Breast epithelium (tissue), 4 donors: ENCODE data around the gene CBX2. TPM values are rescaled to one million over a fixed set of nuclear protein-coding genes. Genes with fewer than 3 reads are reported as not detected.

Experiments used
- DNase-seq, 2 donors: peaks; one replicate each; pipeline ENCODE4 v3.0.0-alpha.2; 2019; ENCODE audit warnings: low spot score in 2 of 2
- H3K27ac ChIP-seq, 2 donors: fragments of 200-600 bp; sonication (generic) in 1 of 2; one replicate each; pipeline ENCODE4 v1.5.1; 2016 to 2019; ENCODE audit warnings: mild to moderate bottlenecking in 1 of 2
- H3K27me3 ChIP-seq, 2 donors: fragments of 200-600 bp; sonication (generic) in 1 of 2; one replicate each; pipeline versions ENCODE4 v1.5.1 to v1.6.0; 2017 to 2019; ENCODE audit warnings: control low read depth in 1 of 2, mild to moderate bottlenecking in 1 of 2
- H3K36me3 ChIP-seq: fragments of 200-600 bp; one replicate; pipeline ENCODE4 v1.5.1; 2019
- H3K4me1 ChIP-seq, 2 donors: fragments of 200-600 bp; sonication (generic); one replicate each; pipeline ENCODE4 v1.5.1; 2016 to 2019; ENCODE audit warnings: control low read depth in 1 of 2
- H3K4me3 ChIP-seq, 3 donors: fragments of 200-600 bp; sonication (generic); 1 replicate in 2 of 3; 2 replicates in 1 of 3; pipeline ENCODE4 v1.5.1; 2016 to 2019; ENCODE audit warnings: mild to moderate bottlenecking in 3 of 3, moderate library complexity in 2 of 3
- H3K9me3 ChIP-seq, 2 donors: fragments of 200-600 bp; sonication (generic) in 1 of 2; one replicate each; pipeline ENCODE4 v1.5.1; 2016 to 2019; ENCODE audit warnings: control low read depth in 1 of 2
- POLR2A ChIP-seq: fragments of 450-650 bp; IDR thresholded peaks from one replicate; pipeline ENCODE4 v1.6.1; 2016; ENCODE audit warnings: antibody characterized with exemption, mild to moderate bottlenecking, moderate library complexity
- POLR2AphosphoS5 ChIP-seq, 3 donors: sonication (generic); formaldehyde crosslinking; IDR thresholded peaks; one replicate each; pipeline ENCODE4 v1.6.1; 2017; ENCODE audit warnings: antibody characterized with exemption in 3 of 3
- intact Hi-C: fragments of 100-400 bp; cut with DNase I; formaldehyde crosslinking; loops from one replicate; pipeline ENCODE4 v1.15.1; 2023; ENCODE audit warnings: low total_unique reads
- total RNA-seq, 3 donors: library from RNA; depleted of rRNA; stranded (reverse); fragments of >200 nt; gene quantifications; one replicate each; pipeline ENCODE4 v1.1.0, GENCODE V29; 2016
- TF ChIP-seq, protein P1 (sequence below), 3 donors: fragments of 450-650 bp; IDR thresholded peaks; one replicate each; pipeline ENCODE4 v1.5.1; 2016 to 2017; ENCODE audit warnings: antibody characterized with exemption in 3 of 3, mild to moderate bottlenecking in 3 of 3, moderate library complexity in 3 of 3

The CBX2 gene
- total RNA-seq, 3 donors from 2014 or later, result 1.2 to 2.2 (median 2.0) TPM

DNA sequence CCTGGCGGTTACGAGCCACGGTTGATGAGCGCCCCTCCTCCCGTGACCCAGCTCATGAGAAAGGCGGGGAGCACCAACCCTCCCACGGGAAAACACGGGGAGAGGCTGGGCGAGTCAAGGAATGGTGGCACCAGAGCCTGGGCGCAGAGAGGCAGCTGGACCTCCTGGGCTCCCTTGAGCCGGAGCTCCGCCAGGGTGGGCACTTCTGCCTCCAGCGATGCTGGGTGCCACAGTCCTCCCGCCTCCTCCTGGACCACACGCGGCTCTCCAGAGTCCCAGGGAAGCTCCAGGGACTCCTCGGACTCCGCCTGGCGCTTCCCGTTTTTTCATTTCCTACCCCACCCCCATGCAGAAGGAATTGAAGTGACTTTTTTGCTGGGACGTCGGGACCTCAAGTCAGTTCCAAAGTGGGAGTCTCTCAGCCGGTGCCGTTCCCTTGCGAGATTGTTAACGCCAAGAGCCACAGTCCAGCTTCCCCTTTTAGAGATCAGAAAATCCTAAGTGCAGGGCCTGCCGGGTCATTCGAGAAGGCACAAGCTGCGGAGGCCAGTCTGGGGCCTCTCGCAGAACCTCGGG, 25.6 kb downstream of the CBX2 start:
- Histone ChIP-seq H3K4me1 (peaks cover 0 to 28% of the 10 kb centered on the region in 2 donors), H3K27ac (no peak overlapping the region), H3K9me3 (no peaks in the 10 kb centered on the region), H3K4me3 (peak overlapping the region in 2 of 3 donors; percentile 8 to 57), H3K36me3 (no peaks in the 10 kb centered on the region), H3K27me3 (peaks cover 43 to 100% of the 10 kb centered on the region in 2 donors)
- no peak for DNase-seq
- TF ChIP-seq POLR2A (no peak), POLR2AphosphoS5 (IDR thresholded peaks at IDR 0.05) (no peak)
- TF ChIP-seq, protein P1, sequence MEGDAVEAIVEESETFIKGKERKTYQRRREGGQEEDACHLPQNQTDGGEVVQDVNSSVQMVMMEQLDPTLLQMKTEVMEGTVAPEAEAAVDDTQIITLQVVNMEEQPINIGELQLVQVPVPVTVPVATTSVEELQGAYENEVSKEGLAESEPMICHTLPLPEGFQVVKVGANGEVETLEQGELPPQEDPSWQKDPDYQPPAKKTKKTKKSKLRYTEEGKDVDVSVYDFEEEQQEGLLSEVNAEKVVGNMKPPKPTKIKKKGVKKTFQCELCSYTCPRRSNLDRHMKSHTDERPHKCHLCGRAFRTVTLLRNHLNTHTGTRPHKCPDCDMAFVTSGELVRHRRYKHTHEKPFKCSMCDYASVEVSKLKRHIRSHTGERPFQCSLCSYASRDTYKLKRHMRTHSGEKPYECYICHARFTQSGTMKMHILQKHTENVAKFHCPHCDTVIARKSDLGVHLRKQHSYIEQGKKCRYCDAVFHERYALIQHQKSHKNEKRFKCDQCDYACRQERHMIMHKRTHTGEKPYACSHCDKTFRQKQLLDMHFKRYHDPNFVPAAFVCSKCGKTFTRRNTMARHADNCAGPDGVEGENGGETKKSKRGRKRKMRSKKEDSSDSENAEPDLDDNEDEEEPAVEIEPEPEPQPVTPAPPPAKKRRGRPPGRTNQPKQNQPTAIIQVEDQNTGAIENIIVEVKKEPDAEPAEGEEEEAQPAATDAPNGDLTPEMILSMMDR (IDR thresholded peaks at IDR 0.05), result no peak
- intact Hi-C loops, result no loop called here

DNA sequence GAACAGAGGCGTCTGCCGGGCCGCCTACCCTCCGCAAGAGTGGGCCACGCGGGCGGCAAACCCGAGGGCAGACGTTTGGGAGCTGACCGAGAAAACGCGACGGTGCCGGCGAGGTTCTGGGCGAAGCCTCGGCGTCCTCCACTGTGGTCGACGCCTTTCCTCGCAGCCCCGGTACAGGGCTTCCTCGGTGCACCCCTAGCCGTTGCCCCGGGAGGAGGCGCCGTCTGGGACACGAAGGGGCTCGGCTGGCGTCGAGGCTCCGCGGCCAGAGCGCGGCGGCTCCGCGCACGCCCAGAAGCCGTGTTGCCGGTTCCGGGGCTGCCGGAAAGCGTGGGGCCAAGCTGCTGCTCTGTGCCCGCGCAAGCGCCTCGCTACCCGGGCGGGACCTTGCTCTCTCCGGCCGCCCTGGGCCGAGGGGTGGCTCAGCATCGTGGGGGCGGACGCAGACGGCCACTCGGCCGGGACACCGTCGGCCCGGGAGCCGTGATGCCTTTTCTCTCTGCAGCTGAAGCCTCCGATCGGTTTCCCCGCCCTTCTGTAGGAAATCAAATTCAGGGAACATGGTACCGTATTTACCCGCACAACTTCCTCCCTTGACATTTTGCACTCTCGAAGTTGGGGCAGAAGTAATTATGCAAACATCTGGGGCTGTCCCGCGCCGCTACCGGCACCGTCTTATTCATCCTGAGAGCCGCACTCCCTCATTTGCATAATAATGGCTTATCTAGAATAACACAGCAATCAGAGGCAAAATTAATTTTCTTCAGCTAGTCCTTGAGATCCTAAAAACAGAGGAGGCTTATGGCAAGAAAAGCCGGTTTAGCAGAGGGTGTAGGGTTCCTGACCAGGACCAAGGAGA, 26.3 kb downstream of the CBX2 start:
- H3K36me3 ChIP-seq, result no peaks in the 10 kb centered on the region
- H3K27me3 ChIP-seq, result peaks cover 46 to 100% of the 10 kb centered on the region in 2 donors
- peak overlapping the region in 2 of 3 donors; percentile 8 to 57 for H3K4me3 ChIP-seq
- no peak for TF ChIP-seq POLR2AphosphoS5 (IDR thresholded peaks at IDR 0.05)
- TF ChIP-seq POLR2A, result no peak
- TF ChIP-seq, protein P1 (IDR thresholded peaks at IDR 0.05), result no peak
- intact Hi-C loops, result no loop called here
- no peaks in the 10 kb centered on the region for H3K9me3 ChIP-seq
- peaks cover 0 to 26% of the 10 kb centered on the region in 2 donors for H3K4me1 ChIP-seq
- no peak overlapping the region for H3K27ac ChIP-seq
- DNase-seq, result no peak

DNA sequence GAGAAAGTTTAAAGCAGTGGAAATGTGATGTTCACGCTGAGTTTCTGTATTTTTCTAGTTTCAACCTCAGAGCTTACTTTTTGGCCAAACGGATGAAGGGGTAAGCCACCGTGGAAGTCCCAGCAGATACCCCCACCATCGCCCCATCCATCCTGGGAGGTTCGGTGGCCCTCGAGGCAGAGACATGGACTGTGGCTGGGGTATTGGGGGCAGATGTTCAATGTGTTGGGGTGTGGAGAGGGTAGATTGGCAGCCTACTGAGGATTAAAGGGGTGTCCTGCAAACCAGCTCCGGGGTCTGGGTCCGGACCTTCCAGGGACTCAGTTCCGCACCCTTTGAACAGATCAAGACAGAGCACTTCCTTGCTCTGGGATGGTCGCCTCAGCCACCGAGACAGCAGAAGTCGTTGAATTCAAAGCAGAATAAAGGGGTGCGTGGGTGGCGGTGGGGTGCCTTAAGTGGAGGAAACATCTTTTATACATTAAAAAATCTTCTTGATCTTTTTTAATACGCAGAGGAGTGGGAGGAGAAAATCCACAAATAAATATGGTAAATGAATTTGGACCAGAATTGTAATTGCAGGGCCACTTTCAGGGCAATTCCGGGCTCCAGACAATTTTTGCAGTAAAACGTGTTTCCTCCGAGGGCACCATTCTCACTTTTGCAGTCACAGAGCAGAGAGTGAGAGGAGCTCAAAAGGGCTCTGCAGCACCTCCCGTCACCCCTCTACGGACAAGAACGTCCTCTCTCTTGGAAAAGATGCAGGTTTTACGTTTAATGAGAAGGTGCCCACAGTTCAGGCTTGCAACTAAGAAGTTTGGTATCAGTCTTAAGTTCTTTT, 27.1 kb downstream of the CBX2 start:
- TF ChIP-seq POLR2A (no peak), POLR2AphosphoS5 (IDR thresholded peaks at IDR 0.05) (no peak)
- TF ChIP-seq, protein P1 (IDR thresholded peaks at IDR 0.05), result no peak
- Histone ChIP-seq H3K9me3 (no peaks in the 10 kb centered on the region), H3K4me3 (no peak overlapping the region), H3K27ac (no peak overlapping the region), H3K27me3 (peaks cover 45 to 98% of the 10 kb centered on the region in 2 donors), H3K4me1 (peaks cover 0 to 21% of the 10 kb centered on the region in 2 donors), H3K36me3 (no peaks in the 10 kb centered on the region)
- intact Hi-C loops, result no loop called here
- no peak for DNase-seq

DNA sequence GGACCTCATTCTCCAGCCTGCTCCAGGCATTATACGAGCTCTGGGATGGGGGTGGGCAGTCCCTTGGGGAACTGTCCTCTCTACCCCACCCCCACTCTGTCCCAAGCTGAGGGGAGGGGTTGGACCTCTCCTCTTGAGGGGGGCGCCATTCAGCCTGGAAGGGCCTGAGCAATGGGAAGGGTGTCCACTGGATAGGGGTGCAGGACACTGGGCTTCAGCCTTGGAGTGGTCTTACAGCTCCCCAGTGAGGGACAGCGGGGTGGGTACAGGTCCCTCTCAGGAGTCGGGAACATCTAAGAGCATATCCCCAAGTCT, 28.5 kb downstream of the CBX2 start:
- DNase-seq, result no peak
- peaks cover 3 to 21% of the 10 kb centered on the region in 2 donors for H3K4me1 ChIP-seq

More for the DNA sequence above, 28.5 kb downstream of the CBX2 start:
- no peak for TF ChIP-seq POLR2AphosphoS5 (IDR thresholded peaks at IDR 0.05)
- TF ChIP-seq, protein P1 (IDR thresholded peaks at IDR 0.05), result no peak
- no peak for TF ChIP-seq POLR2A
- intact Hi-C loops, result no loop called here
- Histone ChIP-seq H3K9me3 (no peaks in the 10 kb centered on the region), H3K36me3 (no peaks in the 10 kb centered on the region), H3K4me3 (no peak overlapping the region), H3K27me3 (peaks cover 46 to 98% of the 10 kb centered on the region in 2 donors), H3K27ac (no peak overlapping the region)
